Astrocyte (in vitro differentiated cells and primary cell): Measurements from ENCODE around the gene MECR. TPM values are rescaled to one million over a fixed set of nuclear protein-coding genes. Genes with fewer than 3 reads are reported as not detected.

Experiments used
- DNase-seq: peaks from one replicate; pipeline ENCODE4 v3.0.0-alpha.2; 2010; ENCODE audit warnings: low read depth
- FAIRE-seq: peaks from 2 replicates; lab custom pipeline; 2011; peaks lifted over from hg19 to GRCh38; lab: Jason Lieb, UNC
- H2AFZ ChIP-seq: 2 replicates; pipeline ENCODE4 v1.6.0; 2012; ENCODE audit warnings: low read depth, low read length, inconsistent platforms
- H3K27ac ChIP-seq: 2 replicates; pipeline ENCODE4 v1.5.1; 2011; ENCODE audit warnings: low read depth, low read length, inconsistent platforms
- H3K27me3 ChIP-seq: 2 replicates; pipeline ENCODE4 v1.6.0; 2011; ENCODE audit warnings: low read length, inconsistent platforms; ENCODE audit not compliant: insufficient read depth
- H3K36me3 ChIP-seq: 2 replicates; pipeline ENCODE4 v1.5.1; 2011; ENCODE audit warnings: low read length, inconsistent platforms; ENCODE audit not compliant: insufficient read depth
- H3K4me1 ChIP-seq: 2 replicates; pipeline ENCODE4 v1.5.1; 2011; ENCODE audit warnings: low read length, inconsistent platforms; ENCODE audit not compliant: insufficient read depth
- H3K4me2 ChIP-seq: 2 replicates; pipeline ENCODE4 v1.6.0; 2012; ENCODE audit warnings: low read length, inconsistent platforms
- H3K4me3 ChIP-seq: 2 replicates; pipeline ENCODE4 v1.5.1; 2011; ENCODE audit warnings: low read depth, mild to moderate bottlenecking, low read length, inconsistent platforms; ENCODE audit not compliant: insufficient read depth
- H3K79me2 ChIP-seq: 2 replicates; pipeline ENCODE4 v1.6.0; 2012; ENCODE audit warnings: mild to moderate bottlenecking, low read length, inconsistent platforms; ENCODE audit not compliant: insufficient read depth
- H3K9ac ChIP-seq: 2 replicates; pipeline ENCODE4 v1.6.0; 2012; ENCODE audit warnings: mild to moderate bottlenecking, low read length, inconsistent platforms
- H3K9me3 ChIP-seq: 2 replicates; pipeline ENCODE4 v1.5.1; 2012; ENCODE audit warnings: low read depth, mild to moderate bottlenecking, low read length, inconsistent platforms; ENCODE audit not compliant: insufficient read depth
- H4K20me1 ChIP-seq: 2 replicates; pipeline ENCODE4 v1.6.0; 2012; ENCODE audit warnings: low read length, inconsistent platforms; ENCODE audit not compliant: insufficient read depth
- H3K27ac Mint-ChIP-seq: one replicate; pipeline ENCODE4 v1.8.0; 2021; ENCODE audit warnings: mild to moderate bottlenecking, mixed read lengths; ENCODE audit not compliant: unreplicated experiment
- H3K27me3 Mint-ChIP-seq: one replicate; pipeline ENCODE4 v1.8.0; 2021; ENCODE audit warnings: low read depth, mixed read lengths; ENCODE audit not compliant: unreplicated experiment
- H3K36me3 Mint-ChIP-seq: one replicate; pipeline ENCODE4 v1.8.0; 2021; ENCODE audit warnings: low read depth, mixed read lengths; ENCODE audit not compliant: unreplicated experiment
- H3K4me1 Mint-ChIP-seq: one replicate; pipeline ENCODE4 v1.8.0; 2021; ENCODE audit warnings: low read depth, mixed read lengths; ENCODE audit not compliant: unreplicated experiment
- H3K4me3 Mint-ChIP-seq: one replicate; pipeline ENCODE4 v1.8.0; 2021; ENCODE audit warnings: mild to moderate bottlenecking, moderate library complexity, mixed read lengths; ENCODE audit not compliant: unreplicated experiment
- H3K9me3 Mint-ChIP-seq: one replicate; pipeline ENCODE4 v1.8.0; 2021; ENCODE audit warnings: mild to moderate bottlenecking, mixed read lengths; ENCODE audit not compliant: unreplicated experiment
- CTCF ChIP-seq: IDR thresholded peaks from 2 replicates; pipeline ENCODE4 v1.5.1; 2011; ENCODE audit warnings: low read depth, mild to moderate bottlenecking, inconsistent platforms, low read length, moderate library complexity; ENCODE audit not compliant: insufficient read depth
- EZH2 ChIP-seq: IDR thresholded peaks from 2 replicates; pipeline ENCODE4 v1.6.1; 2012; ENCODE audit warnings: mild to moderate bottlenecking, low read length, inconsistent platforms; ENCODE audit not compliant: insufficient read depth
- total RNA-seq: library from RNA; stranded (reverse); gene quantifications from 2 replicates; pipeline ENCODE4 v1.2.1, GENCODE V29; 2021

The MECR gene
- total RNA-seq, 1 donor from 2014 or later, result 25.1 TPM

- Histone ChIP-seq H3K36me3 (peaks cover 5% of the 10 kb centered on the region), H3K4me3 (no peak overlapping the region), H3K4me2 (no peak overlapping the region), H2AFZ (no peak overlapping the region), H3K9ac (no peak overlapping the region), H3K27me3 (no peaks in the 10 kb centered on the region), H3K27ac (no peak overlapping the region), H3K4me1 (peaks cover 12% of the 10 kb centered on the region), H4K20me1 (peaks cover 29% of the 10 kb centered on the region), H3K79me2 (peaks cover 34% of the 10 kb centered on the region), H3K9me3 (no peaks in the 10 kb centered on the region)
- H3K27ac Mint-ChIP-seq, result no peak overlapping the region
- no peaks in the 10 kb centered on the region for H3K9me3 Mint-ChIP-seq
- TF ChIP-seq CTCF (no peak), EZH2 (no peak)
- no peaks in the 10 kb centered on the region for H3K27me3 Mint-ChIP-seq
- peaks cover 4% of the 10 kb centered on the region for H3K36me3 Mint-ChIP-seq
- H3K4me3 Mint-ChIP-seq, result no peak overlapping the region
- DNase-seq, result no peak
- no peak for FAIRE-seq
- H3K4me1 Mint-ChIP-seq, result peaks cover 15% of the 10 kb centered on the region
Measured at GRCh38 chr1:29183287-29183686, 47.4 kb downstream of the MECR start.

- peak within 1 kb of the TSS; percentile 86 for H3K4me2 ChIP-seq
- Mint-ChIP-seq H3K4me1 (peaks cover 18% of the 10 kb centered on the region), H3K27me3 (no peaks in the 10 kb centered on the region), H3K36me3 (peaks cover 4% of the 10 kb centered on the region), H3K4me3 (peak within 1 kb of the TSS; percentile 97), H3K27ac (peak within 1 kb of the TSS; percentile 94), H3K9me3 (no peaks in the 10 kb centered on the region)
- H3K9me3 ChIP-seq, result no peaks in the 10 kb centered on the region
- peaks cover 8% of the 10 kb centered on the region for H3K36me3 ChIP-seq
- H3K4me1 ChIP-seq, result peaks cover 17% of the 10 kb centered on the region
- peaks cover 46% of the 10 kb centered on the region for H4K20me1 ChIP-seq
- peak; percentile 35 for TF ChIP-seq CTCF
- TF ChIP-seq EZH2, result no peak
- H3K27me3 ChIP-seq, result no peaks in the 10 kb centered on the region
- DNase-seq, result peak; percentile 93
- peak; percentile 26 for FAIRE-seq
- peak within 1 kb of the TSS; percentile 92 for H3K4me3 ChIP-seq
- peaks cover 50% of the 10 kb centered on the region for H3K79me2 ChIP-seq
- H3K27ac ChIP-seq, result peak within 1 kb of the TSS; percentile 99
- H3K9ac ChIP-seq, result peak within 1 kb of the TSS; percentile 100
- H2AFZ ChIP-seq, result peak within 1 kb of the TSS; percentile 80
Measured at GRCh38 chr1:29181413-29182225, 49.1 kb downstream of the MECR start, which contains the start of gene SRSF4. SRSF4 (minus strand) TSS chr1:29181900; CDS start chr1:29181752, 148 bp downstream.
